HepG2 (cell line): ENCODE results near the gene RAE1. TPM values are rescaled to one million over a fixed set of nuclear protein-coding genes. Genes with fewer than 3 reads are reported as not detected.

Experiments
- AKNA ChIP-seq: sonication (generic); formaldehyde crosslinking; IDR thresholded peaks from 2 replicates; pipeline ENCODE4 v1.4.0; 2020; ENCODE audit warnings: missing genetic modification reagents, borderline replicate concordance
- ASH2L ChIP-seq: fragments of 300-600, 200-600 bp; sonication (generic); IDR thresholded peaks from 2 replicates; pipeline ENCODE4 v1.7.0; 2017; ENCODE audit warnings: low read depth, mild to moderate bottlenecking, moderate library complexity, mixed read lengths, low read length; ENCODE audit not compliant: insufficient read length
- CENPX ChIP-seq: sonication (generic); formaldehyde crosslinking; IDR thresholded peaks from 2 replicates; pipeline ENCODE4 v1.9.0; 2021; ENCODE audit warnings: mild to moderate bottlenecking, missing genetic modification reagents, moderate library complexity
- ELK4 ChIP-seq: sonication (generic); formaldehyde crosslinking; IDR thresholded peaks from 2 replicates; pipeline ENCODE4 v1.9.0; 2021; ENCODE audit warnings: missing genetic modification reagents, borderline replicate concordance
- PHF5A ChIP-seq: IDR thresholded peaks from one replicate; pipeline ENCODE4 v1.6.1; 2018; ENCODE audit warnings: low read depth, missing genetic modification reagents; ENCODE audit not compliant: unreplicated experiment
- PRDM15 ChIP-seq: sonication (generic); formaldehyde crosslinking; IDR thresholded peaks from 2 replicates; pipeline ENCODE4 v1.4.0; 2020; ENCODE audit warnings: missing genetic modification reagents
- SPEN ChIP-seq: sonication (generic); formaldehyde crosslinking; IDR thresholded peaks from 2 replicates; pipeline ENCODE4 v1.5.1; 2020; ENCODE audit warnings: low read depth, mild to moderate bottlenecking, missing genetic modification reagents
- SYNCRIP ChIP-seq: fragments of 200-400 bp; formaldehyde crosslinking; IDR thresholded peaks from 2 replicates; pipeline ENCODE4 v1.6.1; 2018; ENCODE audit warnings: mild to moderate bottlenecking, low read depth, low read length; ENCODE audit not compliant: insufficient read depth
- TSC22D2 ChIP-seq: sonication (generic); formaldehyde crosslinking; IDR thresholded peaks from 2 replicates; pipeline ENCODE4 v1.5.1; 2020; ENCODE audit warnings: missing genetic modification reagents, mild to moderate bottlenecking, borderline replicate concordance
- ZBTB14 ChIP-seq: sonication (generic); formaldehyde crosslinking; IDR thresholded peaks from 2 replicates; pipeline ENCODE4 v1.4.0; 2020; ENCODE audit warnings: missing genetic modification reagents
- ZKSCAN5 ChIP-seq: sonication (generic); formaldehyde crosslinking; IDR thresholded peaks from 2 replicates; pipeline ENCODE4 v1.5.1; 2020; ENCODE audit warnings: mild to moderate bottlenecking, missing genetic modification reagents
- ZNF446 ChIP-seq: sonication (generic); formaldehyde crosslinking; IDR thresholded peaks from 2 replicates; pipeline ENCODE4 v1.5.0; 2020; ENCODE audit warnings: mild to moderate bottlenecking, missing genetic modification reagents
- polyA plus RNA-seq, 8 experiments: library from polyadenylated mRNA; depleted of rRNA in 3 of 8; stranded (reverse) in 7 of 8; unstranded in 1 of 8; fragments of >200 nt; fragmentation: Illumina TruSeq in 4 of 8; extraction: Trizol in 4 of 8; gene quantifications; 2 replicates each; pipeline versions ENCODE4 v1.2.1 to v1.2.3, GENCODE V29; 2011 to 2016; ENCODE audit warnings: low read depth in 4 of 8, missing spikeins in 1 of 8, mixed read lengths in 1 of 8; ENCODE audit not compliant: insufficient read depth in 1 of 8
- total RNA-seq, 5 experiments: library from RNA; depleted of rRNA; stranded (reverse); fragments of >200 nt; fragmentation: Illumina TruSeq; extraction: Trizol; gene quantifications; 2 replicates each; pipeline ENCODE4 v1.2.3, GENCODE V29; 2016; ENCODE audit warnings: low read depth in 1 of 5
- TF ChIP-seq, protein P1 (sequence below): fragments of 450-650 bp; IDR thresholded peaks from 2 replicates; pipeline ENCODE4 v1.6.1; 2016
- TF ChIP-seq, protein P2 (sequence below): IDR thresholded peaks from 2 replicates; pipeline ENCODE4 v1.6.1; 2012; ENCODE audit warnings: inconsistent platforms

Gene RAE1
- total and polyA plus RNA-seq, 2 of the 13 experiments (the other 11 are each of a cell fraction or from before 2014, with no cell fraction given) = 36.1 to 72.9 TPM

DNA sequence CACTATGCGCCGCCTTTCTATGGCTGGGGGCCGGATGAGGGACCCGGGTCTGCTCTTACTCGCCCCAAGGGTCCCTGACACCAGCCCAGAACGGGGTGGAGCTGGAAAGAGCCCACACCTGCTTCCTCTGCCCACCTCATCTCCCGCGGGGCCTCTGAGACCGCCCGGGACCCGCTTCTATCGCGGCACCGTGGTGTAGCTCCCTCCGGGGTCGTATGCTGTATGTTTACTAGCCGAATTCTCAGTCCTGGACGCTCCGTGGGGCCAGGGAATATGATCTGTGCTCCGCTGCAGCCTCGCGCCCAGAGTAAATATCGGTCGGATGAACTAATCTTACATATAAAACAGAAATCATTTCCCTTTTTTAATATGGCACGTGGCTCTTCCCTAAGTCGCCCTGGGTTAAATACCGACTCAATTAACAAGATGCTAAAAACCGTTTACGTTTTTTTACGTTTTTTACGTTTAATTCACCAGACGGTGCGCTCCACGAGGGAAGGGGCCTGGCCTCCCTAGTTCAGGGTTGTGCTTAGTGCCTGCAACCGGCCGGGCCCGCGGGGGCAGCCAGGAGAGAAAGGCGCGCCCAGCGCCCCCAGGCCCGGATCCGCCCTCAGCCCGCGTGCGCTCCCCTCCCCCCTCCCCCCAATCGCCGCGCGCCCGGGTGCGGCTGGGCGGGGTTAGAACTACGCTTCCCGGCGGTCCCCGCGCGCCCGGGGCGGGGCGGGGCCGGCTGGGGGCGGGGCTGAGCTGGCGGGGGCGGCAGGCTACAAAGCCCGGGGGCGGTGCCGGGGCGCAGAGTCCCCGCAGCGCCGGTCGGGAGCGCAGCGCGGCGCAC lies 39.8 kb downstream of the RAE1 start, which contains the start of gene RBM38 (continued):
- TF ChIP-seq AKNA (CRISPR knock-in tag) (no peak), ZBTB14 (CRISPR knock-in tag) (peak; percentile 71), CENPX (CRISPR knock-in tag) (no peak), ASH2L (peak; percentile 18), ZNF446 (CRISPR knock-in tag) (no peak), SPEN (CRISPR knock-in tag) (peak; percentile 47), TSC22D2 (CRISPR knock-in tag) (no peak), ELK4 (CRISPR knock-in tag) (no peak), PHF5A (CRISPR knock-in tag) (no peak), ZKSCAN5 (no peak), SYNCRIP (no peak), PRDM15 (CRISPR knock-in tag) (no peak)
- TF ChIP-seq, protein P1, sequence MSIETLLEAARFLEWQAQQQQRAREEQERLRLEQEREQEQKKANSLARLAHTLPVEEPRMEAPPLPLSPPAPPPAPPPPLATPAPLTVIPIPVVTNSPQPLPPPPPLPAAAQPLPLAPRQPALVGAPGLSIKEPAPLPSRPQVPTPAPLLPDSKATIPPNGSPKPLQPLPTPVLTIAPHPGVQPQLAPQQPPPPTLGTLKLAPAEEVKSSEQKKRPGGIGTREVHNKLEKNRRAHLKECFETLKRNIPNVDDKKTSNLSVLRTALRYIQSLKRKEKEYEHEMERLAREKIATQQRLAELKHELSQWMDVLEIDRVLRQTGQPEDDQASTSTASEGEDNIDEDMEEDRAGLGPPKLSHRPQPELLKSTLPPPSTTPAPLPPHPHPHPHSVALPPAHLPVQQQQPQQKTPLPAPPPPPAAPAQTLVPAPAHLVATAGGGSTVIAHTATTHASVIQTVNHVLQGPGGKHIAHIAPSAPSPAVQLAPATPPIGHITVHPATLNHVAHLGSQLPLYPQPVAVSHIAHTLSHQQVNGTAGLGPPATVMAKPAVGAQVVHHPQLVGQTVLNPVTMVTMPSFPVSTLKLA = no peak
- TF ChIP-seq, protein P2, sequence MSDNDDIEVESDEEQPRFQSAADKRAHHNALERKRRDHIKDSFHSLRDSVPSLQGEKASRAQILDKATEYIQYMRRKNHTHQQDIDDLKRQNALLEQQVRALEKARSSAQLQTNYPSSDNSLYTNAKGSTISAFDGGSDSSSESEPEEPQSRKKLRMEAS = peak; percentile 72
